Fibroblast of pulmonary artery (primary cell): ENCODE data around the gene BRK1.
"Not testable (repeated sequence)": the region's sequence is repeated elsewhere in the genome, so short reads cannot be mapped to it uniquely, and the experiment has no call there.

Experiments used
- DNase-seq: peaks from one replicate; pipeline ENCODE4 v3.0.0-alpha.2; 2010; ENCODE audit warnings: low read depth
- H3K4me3 ChIP-seq: replicated peaks from 2 replicates; pipeline ENCODE4 v1.5.1; 2011; ENCODE audit warnings: low read depth, mild to moderate bottlenecking, control low read depth, low read length, moderate library complexity
- TF ChIP-seq, protein P1 (sequence below): IDR thresholded peaks from 2 replicates; pipeline ENCODE4 v1.5.1; 2011; ENCODE audit warnings: mild to moderate bottlenecking, control low read depth, low read length, inconsistent platforms; ENCODE audit errors: missing control alignments

The BRK1 gene

DNA sequence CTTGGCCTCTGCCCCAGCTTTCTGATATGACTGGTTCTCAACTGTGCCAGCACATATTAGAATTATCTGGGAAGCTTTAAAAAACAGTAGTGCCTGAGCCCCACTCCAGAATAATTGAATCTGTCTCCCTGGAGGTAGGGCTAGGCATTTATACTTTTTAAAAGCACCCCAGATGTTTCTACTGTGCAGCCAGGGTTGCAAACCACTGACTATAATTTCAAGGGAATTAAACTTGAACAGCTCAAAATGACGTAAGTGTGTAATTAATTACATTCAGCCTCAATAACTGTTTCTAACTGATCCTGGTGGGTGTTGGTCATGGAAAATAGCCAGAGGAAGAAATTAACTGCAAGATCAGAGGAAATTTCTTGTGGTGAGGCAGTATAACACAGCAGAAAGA lies 44.9 kb downstream of the BRK1 start:
- no peak overlapping the region for H3K4me3 ChIP-seq
- TF ChIP-seq, protein P1, sequence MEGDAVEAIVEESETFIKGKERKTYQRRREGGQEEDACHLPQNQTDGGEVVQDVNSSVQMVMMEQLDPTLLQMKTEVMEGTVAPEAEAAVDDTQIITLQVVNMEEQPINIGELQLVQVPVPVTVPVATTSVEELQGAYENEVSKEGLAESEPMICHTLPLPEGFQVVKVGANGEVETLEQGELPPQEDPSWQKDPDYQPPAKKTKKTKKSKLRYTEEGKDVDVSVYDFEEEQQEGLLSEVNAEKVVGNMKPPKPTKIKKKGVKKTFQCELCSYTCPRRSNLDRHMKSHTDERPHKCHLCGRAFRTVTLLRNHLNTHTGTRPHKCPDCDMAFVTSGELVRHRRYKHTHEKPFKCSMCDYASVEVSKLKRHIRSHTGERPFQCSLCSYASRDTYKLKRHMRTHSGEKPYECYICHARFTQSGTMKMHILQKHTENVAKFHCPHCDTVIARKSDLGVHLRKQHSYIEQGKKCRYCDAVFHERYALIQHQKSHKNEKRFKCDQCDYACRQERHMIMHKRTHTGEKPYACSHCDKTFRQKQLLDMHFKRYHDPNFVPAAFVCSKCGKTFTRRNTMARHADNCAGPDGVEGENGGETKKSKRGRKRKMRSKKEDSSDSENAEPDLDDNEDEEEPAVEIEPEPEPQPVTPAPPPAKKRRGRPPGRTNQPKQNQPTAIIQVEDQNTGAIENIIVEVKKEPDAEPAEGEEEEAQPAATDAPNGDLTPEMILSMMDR = no peak
- DNase-seq = no peak

DNA sequence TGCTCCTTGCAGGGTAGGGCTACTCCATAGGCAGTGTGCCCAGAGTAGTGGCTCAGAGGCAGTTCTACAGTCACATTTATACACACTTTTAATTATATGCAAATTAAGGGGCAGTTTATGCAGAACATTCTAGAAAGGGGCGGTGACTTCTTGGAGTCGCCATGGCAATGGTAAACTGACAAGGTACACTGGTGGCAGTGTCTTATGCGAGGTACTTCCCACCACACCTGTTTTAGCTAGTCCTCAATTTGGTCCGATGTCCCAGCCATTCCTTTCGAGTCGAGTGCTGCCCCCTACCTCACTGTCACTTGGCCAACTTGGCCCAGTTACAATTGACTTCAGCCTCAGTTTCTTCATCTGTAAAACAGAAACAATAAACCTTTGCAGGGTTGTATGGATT lies 45.5 kb downstream of the BRK1 start:
- DNase-seq = no peak
- H3K4me3 ChIP-seq = no peak overlapping the region
- TF ChIP-seq, protein P1 = no peak

DNA sequence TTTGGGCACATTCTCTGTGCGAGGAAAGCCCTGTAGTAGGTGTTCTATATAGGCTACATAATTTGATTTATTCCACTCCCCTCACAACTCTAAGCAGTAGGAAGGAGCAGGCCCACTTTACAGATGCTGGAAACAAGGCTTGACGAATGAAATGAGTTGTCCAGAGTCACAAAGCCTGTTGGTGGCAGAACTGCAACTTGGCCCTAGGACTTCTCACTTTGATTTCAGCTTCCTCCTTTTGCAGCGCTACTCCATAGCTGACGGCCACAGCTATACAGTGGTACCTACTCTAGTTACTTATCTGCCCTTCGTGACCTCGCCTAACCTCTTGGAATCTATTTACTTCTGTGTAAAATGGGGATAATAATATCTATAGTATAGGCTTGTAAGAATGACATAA lies 46.7 kb downstream of the BRK1 start:
- no peak for DNase-seq
- H3K4me3 ChIP-seq = no peak overlapping the region
- TF ChIP-seq, protein P1 = no peak

DNA sequence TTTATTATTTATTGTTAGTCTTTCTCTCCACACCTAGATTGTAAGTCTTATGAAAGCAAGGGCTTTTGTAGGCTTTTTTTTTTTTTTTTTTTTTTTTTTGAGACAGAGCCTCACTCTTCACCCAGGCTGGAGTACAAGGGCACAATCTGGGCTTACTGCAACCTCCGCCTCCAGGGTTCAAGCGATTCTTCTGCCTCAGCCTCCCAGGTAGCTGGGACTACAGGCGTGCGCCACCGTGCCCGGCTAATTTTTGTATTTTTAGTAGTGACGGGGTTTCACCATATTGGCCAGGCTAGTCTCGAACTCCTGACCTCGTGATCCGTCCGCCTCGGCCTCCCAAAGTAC lies 48.7 kb downstream of the BRK1 start:
- DNase-seq = not testable (repeated sequence)
- H3K4me3 ChIP-seq = peak overlapping the region; percentile 87

DNA sequence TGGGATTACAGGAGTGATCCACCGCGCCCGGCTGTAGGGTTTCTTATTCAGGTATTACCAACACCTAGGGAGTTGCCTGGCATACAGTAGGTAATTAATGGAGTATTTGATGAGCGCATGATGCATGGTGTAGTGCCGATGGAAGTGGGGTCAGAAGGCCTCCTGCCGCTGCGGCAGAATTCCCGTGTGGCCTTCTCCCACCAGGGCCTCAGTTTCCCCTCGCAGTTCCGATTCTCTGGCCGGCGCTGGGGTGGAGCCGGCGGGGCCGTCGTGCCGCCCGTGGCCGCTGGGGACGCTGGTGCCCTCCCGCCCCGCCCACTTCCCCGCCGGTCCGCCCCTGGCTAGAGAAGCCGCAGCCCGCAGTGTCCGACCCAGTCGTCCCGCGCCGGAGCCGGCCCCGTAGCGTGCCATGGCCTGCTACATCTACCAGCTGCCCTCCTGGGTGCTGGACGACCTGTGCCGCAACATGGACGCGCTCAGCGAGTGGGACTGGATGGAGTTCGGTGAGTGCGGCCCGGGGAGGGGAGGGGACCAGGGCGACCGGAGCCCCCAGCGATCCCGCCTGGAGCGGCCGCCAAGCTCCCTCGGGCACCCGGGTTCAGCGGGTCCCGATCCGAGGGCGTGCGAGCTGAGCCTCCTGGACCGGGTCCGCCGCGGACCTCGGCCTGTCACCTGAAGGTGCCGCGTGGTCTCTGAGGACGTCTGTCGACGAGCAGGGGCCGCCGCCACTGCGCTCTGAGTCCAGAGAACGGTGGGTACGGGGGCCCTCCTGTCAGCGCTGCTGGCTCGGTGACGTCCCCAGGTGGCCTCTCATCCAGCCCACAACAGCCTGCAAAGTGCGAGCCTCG lies 49.3 kb downstream of the BRK1 start, which contains the start of gene IRAK2:
TSS of gene IRAK2 (plus strand) at position 374 of the 848 bp plus-strand sequence. CDS start at position 410, 36 bp downstream.
- peak; percentile 61 for DNase-seq
- H3K4me3 ChIP-seq = peak within 1 kb of the TSS; percentile 87
- TF ChIP-seq, protein P1 = peak; percentile 39

DNA sequence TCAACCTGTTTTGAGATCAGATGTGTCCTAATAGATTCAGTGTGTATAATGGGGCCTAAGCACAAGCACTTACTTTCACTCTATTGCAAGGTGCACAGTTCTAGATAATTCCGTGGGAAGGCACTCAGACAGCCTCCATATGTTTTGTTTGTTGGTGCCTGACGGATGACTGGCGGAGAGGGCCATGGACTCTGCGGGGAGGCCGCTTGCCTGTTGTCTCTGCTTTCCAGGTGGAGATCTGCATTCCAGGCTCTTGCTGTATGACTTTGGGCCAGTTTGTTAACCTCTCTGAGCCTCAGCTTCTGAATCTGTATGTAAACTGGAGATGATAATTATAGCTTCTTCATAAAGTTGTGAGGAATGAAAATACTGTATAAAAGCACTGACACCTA lies 50.7 kb downstream of the BRK1 start:
- TF ChIP-seq, protein P1 = no peak
- H3K4me3 ChIP-seq = peak overlapping the region; percentile 87
- DNase-seq = no peak

DNA sequence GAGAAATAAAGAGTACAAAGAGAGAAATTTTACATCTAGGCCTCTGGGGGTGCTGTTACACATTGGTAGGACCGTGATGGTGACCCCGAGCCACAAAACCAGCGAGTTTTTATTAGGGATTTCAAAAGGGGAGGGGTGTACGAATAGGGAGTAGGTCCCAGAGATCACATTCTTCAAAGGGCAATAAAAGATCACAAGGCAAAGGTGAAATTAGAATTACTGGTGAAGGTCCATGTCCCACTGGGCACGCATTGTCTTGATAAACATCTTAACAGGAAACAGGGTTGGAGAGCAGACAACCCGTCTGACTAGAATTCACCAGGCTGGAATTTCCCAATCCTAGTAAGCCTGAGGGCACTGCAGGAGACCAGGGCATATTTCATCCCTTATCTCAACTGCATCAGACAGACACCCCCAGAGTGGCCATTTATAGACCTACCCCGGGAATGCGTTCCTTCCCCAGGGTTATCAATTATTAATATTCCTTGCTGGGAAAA lies 53.6 kb downstream of the BRK1 start:
- no peak overlapping the region for H3K4me3 ChIP-seq
- DNase-seq = no peak
- TF ChIP-seq, protein P1 = no peak
